ENCODE results near the gene MCTP1. TPM values are rescaled to one million over a fixed set of nuclear protein-coding genes. Genes with fewer than 3 reads are reported as not detected.

Gene MCTP1
- total RNA-seq, 1 experiment from 2014 or later, result 2.5 TPM

DNA sequence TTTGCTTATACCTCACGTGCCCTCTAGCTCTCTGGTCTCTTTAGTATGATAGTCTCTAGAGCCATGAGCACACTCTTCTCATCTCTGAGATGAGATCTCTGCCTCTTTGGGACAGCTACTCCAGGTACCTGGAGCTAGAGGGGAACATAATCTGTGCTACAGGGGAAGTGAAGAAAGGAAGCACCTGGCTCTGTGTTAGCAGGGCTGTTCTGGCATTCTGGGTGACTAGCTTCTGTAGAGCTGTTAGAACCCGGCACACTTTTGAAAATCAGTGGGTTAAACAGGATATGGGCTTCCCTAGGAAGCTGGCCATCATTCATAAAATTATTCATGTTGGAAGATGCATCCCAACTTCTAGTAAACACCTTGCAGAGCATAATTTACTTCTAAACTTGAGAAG lies 224.8 kb downstream of the MCTP1 start:
- Histone ChIP-seq H3K9ac (ENCODE audit: extremely low read depth, insufficient read length, low read length) (no peak overlapping the region), H3K4me2 (ENCODE audit: insufficient read depth, insufficient read length, low read length) (no peak overlapping the region), H3K27me3 (ENCODE audit: insufficient read depth, low read length) (no peaks in the 10 kb centered on the region), H3K56ac (ENCODE audit: insufficient read length, low read depth, low read length) (no peak overlapping the region), H2BK12ac (ENCODE audit: insufficient read length, low read depth, low read length) (no peak overlapping the region), H2BK15ac (ENCODE audit: low read depth, low read length) (no peak overlapping the region), H4K91ac (ENCODE audit: insufficient read length, low read depth, low read length) (no peak overlapping the region), H3K79me1 (ENCODE audit: insufficient read depth, low read depth, low read length, poor library complexity, severe bottlenecking) (no peaks in the 10 kb centered on the region), H2BK5ac (ENCODE audit: insufficient read length, low read length) (no peak overlapping the region), H3K4ac (ENCODE audit: low read depth, low read length) (no peak overlapping the region), H3K18ac (ENCODE audit: insufficient read length, low read depth, low read length) (no peak overlapping the region), H3K4me1 (ENCODE audit: insufficient read depth, low read length) (no peaks in the 10 kb centered on the region), H4K5ac (ENCODE audit: insufficient read length, low read depth, low read length) (no peak overlapping the region), H4K8ac (replicated peaks; ENCODE audit: insufficient read length, low read depth, low read length) (no peak overlapping the region), H2BK120ac (ENCODE audit: low read depth, low read length, poor library complexity, severe bottlenecking) (no peak overlapping the region), H3K27ac (ENCODE audit: insufficient read length, low read depth, low read length) (no peak overlapping the region), H4K20me1 (ENCODE audit: control insufficient read depth, insufficient read depth, insufficient read length) (no peaks in the 10 kb centered on the region), H2AFZ (ENCODE audit: low read length) (no peak overlapping the region), H3K79me2 (ENCODE audit: insufficient read depth, low read length) (no peaks in the 10 kb centered on the region), H3K14ac (ENCODE audit: insufficient read depth, low read length) (no peak overlapping the region), H3T11ph (ENCODE audit: low read length) (no peak overlapping the region), H3K23me2 (ENCODE audit: insufficient read length, low read depth, low read length, poor library complexity, severe bottlenecking) (no peaks in the 10 kb centered on the region), H3K9me3 (ENCODE audit: control insufficient read depth, low read depth, low read length) (no peaks in the 10 kb centered on the region), H2AK5ac (ENCODE audit: insufficient read length, low read length) (no peak overlapping the region), H3K23ac (ENCODE audit: insufficient read length, low read depth, low read length) (no peak overlapping the region), H2BK20ac (ENCODE audit: low read depth, low read length, poor library complexity, severe bottlenecking) (no peak overlapping the region)
- Mint-ChIP-seq H3K36me3 (ENCODE audit: insufficient read depth in 1 of 3, low read depth in 3 of 3) (peaks cover 3 to 4% (median 3%) of the 10 kb centered on the region in 3 experiments; a peak in 5 of 7 replicates), H3K9me3 (peaks cover 2% of the 10 kb centered on the region in 2 experiments; a peak in 3 of 5 replicates), H3K4me1 (peaks cover 4 to 5% of the 10 kb centered on the region in 2 experiments), H3K27ac (no peak overlapping the region), H3K27me3 (ENCODE audit: low read depth) (no peaks in the 10 kb centered on the region), H3K4me3 (no peak overlapping the region)
- TF ChIP-seq, protein P1, sequence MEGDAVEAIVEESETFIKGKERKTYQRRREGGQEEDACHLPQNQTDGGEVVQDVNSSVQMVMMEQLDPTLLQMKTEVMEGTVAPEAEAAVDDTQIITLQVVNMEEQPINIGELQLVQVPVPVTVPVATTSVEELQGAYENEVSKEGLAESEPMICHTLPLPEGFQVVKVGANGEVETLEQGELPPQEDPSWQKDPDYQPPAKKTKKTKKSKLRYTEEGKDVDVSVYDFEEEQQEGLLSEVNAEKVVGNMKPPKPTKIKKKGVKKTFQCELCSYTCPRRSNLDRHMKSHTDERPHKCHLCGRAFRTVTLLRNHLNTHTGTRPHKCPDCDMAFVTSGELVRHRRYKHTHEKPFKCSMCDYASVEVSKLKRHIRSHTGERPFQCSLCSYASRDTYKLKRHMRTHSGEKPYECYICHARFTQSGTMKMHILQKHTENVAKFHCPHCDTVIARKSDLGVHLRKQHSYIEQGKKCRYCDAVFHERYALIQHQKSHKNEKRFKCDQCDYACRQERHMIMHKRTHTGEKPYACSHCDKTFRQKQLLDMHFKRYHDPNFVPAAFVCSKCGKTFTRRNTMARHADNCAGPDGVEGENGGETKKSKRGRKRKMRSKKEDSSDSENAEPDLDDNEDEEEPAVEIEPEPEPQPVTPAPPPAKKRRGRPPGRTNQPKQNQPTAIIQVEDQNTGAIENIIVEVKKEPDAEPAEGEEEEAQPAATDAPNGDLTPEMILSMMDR (conservative IDR thresholded peaks at IDR 0.05), result no peak
- WGBS (ENCODE audit: extremely low coverage, insufficient read length, low lambda C conversion rate), result no CpG with 5 or more reads among the region's 2 CpGs
- DNase-seq, result no peak

All from H9 (cell line).